Activated T-cell treated with anti-CD3 and anti-CD28 coated beads, Interleukin-2, amount 50 U/mL, for 1 hour (primary cell): ENCODE data around the gene EVX2.
A peak's percentile ranks its signal among the peaks of the same experiment; 100 is the strongest.

Experiments used
- DNase-seq: peaks from one replicate; pipeline ENCODE4 v3.0.0-alpha.2; 2020

EVX2 gene

GRCh38 chr2:176083796-176084261 lies at the start of gene EVX2:
TSS of gene EVX2 (minus strand) at chr2:176083962. CDS start at chr2:176083776, 186 bp downstream.
- DNase-seq = no peak

GRCh38 chr2:176133389-176133788 lies 49.6 kb upstream of the EVX2 start:
- no peak for DNase-seq

- no peak for DNase-seq
Observed at GRCh38 chr2:176132205-176133171, 48.7 kb upstream of the EVX2 start.

DNA sequence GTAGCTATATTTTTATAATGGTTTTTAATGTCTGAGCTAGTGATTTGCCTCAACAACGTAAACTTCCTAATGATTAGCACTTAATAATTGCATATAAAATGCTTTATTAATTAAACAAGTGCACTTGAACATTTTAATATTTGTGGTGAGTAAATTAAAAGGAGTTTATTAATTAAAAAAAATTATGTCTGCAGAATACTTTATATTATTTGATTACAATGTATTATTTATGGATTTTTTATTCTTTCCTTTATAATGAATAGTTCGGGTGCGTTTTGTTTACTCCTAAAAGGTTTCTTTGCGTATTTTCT lies 48.0 kb upstream of the EVX2 start:
- no peak for DNase-seq

- DNase-seq = no peak
Observed at GRCh38 chr2:176130957-176131847, 47.4 kb upstream of the EVX2 start.

GRCh38 chr2:176130147-176130956 lies 46.6 kb upstream of the EVX2 start:
- DNase-seq = peak; percentile 42

- no peak for DNase-seq
Observed at GRCh38 chr2:176129813-176130146, 46.0 kb upstream of the EVX2 start.

DNA sequence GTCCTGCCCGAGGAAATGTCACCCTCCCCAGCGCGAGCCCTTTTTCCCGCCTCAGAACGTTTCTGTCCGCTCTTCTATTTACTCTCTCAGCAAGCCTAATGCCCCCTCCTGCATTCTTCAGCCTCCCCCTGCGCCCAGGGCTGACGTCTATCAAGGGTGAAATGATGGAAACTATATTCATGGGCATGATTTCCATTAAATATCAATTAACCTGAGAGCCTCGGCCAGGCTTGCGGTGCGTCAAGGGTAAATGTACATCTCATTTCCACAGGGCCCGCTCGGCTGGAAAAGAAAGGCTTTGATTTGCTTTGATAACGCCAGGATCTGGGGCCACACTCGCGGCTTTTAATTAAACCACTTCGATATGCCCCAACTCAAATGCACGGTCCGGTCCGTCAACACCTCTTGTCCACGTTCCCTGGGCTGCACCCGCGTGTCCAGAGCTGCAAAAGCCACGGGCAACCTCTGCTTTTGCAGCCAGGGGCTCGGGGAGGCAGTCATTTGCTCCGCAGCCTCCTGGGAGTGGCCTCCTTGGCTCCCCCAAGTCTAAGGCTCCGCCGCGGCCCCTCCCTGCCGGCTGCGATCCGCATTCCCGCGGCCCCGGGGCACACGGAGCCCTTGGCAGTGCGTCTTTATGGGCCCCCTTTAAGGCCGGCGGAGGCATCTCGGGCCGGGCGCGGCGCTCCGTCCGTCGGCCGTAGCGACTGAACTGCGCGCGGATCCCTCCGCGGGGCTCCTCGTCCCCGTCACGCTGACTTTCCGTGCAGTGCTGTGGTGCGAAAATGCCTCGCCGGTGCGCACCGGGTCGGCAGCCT lies 45.4 kb upstream of the EVX2 start, which contains the start of gene HOXD8:
Gene HOXD8 (plus strand): TSS at position 724 of the 815 bp plus-strand sequence. CDS start 662 bp downstream, outside the sequence.
- DNase-seq = no peak

GRCh38 chr2:176128172-176128981 lies 44.6 kb upstream of the EVX2 start:
- no peak for DNase-seq

DNA sequence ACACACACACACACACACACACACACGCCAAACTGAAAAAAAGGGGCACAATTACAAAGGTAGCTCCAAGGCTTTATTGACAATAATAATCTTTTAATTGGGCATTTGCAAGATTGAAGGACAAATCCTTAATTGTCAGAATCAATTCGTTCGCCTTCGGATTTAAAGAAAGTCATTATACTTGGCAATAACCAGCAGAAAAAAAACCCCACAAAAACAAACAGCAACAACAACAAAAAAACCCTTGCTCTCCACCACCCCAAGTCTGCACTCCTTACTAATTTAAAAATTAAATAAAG lies 44.0 kb upstream of the EVX2 start:
- no peak for DNase-seq

DNA sequence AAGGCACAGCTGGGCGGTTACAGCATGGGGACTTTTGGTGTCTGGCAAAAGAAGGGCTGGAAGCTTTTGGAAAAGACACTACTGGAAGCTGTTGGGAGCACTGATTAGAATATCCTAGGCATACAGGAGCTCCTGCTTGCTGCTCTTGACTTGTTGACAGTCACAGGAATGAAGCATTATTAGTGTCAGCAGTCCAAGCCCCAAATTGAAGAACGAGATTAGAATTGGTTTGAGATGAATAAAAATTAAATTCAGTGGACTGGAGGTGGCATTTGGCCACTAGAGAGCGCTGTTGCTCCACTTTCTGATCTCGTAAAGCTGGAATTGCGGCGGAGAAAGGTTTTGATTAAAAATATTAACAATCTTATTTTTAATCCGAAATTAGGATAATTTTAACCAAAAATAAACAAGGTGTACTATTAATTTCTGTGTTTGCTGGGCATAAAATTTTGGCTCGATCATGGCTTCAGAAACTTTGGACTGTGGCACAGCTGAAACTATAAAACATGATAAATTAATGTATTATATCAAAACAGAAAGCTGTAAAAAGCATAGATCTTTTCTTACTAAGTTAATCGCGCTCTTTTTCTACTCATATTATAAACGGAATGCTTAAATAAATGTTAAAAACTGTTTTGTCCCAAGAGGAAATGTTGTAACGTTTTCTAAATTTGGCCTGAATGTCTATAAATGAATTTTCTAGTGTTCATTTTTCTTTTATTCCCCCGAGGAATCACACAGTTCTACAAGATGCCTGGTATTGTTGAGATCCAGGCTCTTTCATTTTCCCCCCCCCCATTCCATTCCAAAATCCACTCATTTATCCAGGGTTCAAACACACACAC lies 43.4 kb upstream of the EVX2 start:
- peak; percentile 66 for DNase-seq

DNA sequence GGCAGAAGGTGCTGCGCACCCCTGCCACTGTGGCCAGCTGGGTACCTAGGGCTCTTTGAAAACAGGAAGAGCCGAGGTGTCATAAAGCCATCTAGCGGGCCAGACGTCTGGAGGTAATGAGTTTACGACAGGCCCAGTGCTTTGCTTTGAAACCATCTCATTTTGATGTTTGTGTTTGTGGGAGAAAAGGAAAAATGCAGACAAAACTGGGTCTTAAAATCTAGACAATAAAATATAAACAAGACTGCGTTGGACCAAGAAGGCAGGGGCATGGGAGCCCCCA lies 42.0 kb upstream of the EVX2 start:
- DNase-seq = no peak

DNA sequence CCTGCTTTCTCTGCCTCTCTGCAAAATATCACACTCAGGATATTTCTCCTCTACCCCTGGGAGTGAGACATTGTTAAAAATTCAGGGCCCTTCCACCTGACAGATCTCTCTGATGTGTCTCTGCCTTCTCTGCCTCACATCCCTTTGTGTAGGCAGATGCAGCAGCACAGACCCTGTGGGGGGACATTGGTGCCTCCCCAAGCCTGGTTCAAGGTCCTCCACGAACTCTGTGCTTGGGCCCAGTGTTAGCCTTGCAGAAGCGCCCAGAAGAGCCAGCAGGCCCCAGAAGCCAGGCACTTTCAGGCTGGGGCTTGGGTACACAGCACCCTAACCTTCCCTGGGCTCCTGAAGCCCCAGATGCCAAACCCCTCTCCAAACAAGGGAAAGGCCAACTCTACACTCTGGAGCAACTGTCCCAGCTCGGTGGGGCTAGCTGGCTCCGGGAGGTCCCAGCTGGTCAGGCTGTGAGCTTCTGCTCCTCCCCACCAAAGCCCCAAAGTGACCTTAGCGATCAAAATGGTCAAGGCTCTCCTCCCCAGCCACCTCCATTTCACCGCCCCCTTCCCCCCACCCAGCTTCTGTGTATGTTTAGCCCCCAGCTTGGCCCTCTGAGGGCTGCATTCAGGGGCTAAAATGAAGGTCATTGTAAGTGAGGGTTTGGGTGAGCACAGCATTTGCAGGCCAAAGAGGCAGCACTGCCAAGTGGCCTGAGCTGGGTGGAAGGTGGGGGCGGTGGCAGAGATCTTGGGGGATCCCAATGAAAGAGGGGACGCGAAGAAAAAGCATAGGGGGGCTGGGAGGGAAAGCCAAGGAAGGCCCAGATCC lies 41.4 kb upstream of the EVX2 start:
- no peak for DNase-seq

DNA sequence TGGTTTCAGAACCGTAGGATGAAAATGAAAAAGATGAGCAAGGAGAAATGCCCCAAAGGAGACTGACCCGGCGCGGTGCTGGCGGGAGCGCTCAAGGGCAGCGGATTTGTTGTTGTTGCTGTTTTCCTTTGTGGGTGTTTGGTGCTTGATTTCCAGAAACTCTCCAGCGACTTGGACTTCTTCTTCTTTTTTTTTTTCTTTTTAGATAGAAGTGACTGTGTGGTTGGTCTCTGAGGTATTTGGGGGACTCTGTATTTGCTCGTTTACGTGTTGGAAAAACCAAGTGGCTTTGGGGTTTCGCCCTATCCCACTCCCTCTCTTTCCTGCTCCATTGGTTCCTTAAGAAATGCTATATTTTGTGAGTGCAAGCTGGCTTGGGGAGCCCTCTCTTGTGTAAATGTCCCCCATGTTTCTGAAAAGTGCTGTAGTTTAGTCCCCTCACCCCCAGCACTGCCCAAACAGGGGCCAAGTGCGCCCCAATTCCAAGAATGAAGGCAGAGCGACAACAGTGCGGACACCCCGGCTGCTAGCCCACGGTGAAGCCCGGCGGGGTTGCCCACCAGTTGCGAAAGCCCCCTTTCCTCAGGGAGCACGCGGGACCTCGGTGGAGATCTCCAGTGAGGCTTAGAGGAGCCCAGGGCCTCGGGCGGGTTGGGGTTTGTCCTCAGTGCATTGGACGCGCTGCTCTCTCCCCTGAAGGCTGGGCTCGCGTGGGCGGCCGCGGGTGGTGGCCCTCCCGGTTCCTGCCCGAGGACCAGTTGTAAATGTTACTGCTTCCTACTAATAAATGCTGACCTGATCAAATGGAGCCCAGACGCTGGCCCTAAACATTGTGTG lies 40.6 kb upstream of the EVX2 start:
- no peak for DNase-seq

DNA sequence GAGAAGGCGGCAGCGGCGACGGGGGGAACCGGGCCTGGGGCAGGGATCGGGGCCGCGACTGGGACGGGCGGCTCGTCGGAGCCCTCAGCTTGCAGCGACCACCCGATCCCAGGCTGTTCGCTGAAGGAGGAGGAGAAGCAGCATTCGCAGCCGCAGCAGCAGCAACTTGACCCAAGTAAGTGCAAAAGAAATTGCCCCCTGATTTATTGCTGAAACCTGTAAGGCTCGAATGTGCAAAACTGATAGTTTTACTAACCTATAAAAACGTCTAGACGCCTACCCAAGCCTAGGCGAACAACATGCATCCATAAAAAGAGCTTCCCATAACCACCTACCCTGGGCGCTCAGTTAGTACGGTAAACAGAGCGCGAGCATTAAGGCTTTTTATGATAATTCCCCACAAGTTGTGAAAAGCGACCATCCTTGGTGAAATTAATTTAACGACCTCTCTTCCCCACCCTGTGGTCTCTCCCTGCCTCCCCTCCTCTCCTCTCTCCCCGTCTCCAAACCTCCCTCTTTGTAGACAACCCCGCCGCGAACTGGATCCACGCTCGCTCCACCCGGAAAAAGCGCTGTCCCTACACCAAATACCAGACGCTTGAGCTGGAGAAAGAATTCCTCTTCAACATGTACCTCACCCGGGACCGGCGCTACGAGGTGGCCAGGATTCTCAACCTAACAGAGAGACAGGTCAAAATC lies 39.8 kb upstream of the EVX2 start:
- no peak for DNase-seq

DNA sequence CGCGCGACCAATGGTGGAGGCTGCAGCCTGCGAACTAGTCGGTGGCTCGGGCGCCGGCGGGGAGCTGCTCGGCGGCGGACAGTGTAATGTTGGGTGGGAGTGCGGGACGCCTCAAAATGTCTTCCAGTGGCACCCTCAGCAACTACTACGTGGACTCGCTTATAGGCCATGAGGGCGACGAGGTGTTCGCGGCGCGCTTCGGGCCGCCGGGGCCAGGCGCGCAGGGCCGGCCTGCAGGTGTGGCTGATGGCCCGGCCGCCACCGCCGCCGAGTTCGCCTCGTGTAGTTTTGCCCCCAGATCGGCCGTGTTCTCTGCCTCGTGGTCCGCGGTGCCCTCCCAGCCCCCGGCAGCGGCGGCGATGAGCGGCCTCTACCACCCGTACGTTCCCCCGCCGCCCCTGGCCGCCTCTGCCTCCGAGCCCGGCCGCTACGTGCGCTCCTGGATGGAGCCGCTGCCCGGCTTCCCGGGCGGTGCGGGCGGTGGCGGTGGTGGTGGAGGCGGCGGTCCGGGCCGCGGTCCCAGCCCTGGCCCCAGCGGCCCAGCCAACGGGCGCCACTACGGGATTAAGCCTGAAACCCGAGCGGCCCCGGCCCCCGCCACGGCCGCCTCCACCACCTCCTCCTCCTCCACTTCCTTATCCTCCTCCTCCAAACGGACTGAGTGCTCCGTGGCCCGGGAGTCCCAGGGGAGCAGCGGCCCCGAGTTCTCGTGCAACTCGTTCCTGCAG lies 39.1 kb upstream of the EVX2 start, which contains the start of gene HOXD9:
Gene HOXD9 (plus strand): TSS at position 37 of the 728 bp plus-strand sequence. CDS start 50 bp downstream, at position 87.
- no peak for DNase-seq

DNA sequence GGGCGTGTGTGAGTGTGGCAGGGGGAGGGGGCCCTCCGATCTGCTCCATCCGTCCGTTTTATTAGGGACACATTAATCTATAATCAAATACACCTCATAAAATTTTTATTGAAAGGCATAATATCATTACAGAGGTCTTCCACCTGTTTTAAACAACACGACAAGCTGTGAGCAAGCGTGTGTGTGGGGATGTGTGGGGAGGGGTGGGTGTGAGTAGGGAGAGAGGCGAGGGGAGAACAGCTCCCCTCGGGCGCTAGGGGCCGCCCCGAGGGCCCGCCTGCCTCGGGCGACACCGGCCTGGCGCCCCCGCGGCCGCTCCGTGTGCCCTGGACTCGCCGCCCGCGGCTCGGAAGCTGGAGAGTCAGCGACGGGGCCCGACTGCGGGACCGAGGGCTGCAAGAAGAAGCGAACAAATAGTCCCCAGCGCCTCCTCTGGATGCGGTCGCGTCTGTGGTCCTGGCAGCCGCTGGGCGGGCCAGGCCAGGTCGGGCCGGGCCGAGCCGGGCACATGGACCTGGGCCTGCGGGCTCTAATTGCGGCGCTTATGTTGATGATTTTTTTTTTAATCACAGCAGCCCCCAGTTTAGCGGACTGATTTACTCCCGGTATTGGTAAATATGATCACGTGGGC lies 38.4 kb upstream of the EVX2 start:
- DNase-seq = no peak
